ENCODE data around the gene MET.
A peak's percentile ranks its signal among the peaks of the same experiment; 100 is the strongest.
"Not testable (repeated sequence)": the region's sequence is repeated elsewhere in the genome, so short reads cannot be mapped to it uniquely, and the experiment has no call there.

MET gene

GRCh38 chr7:116802746-116803152, 130.8 kb downstream of the MET start:
- Histone ChIP-seq H3K4me1 (no peaks in the 10 kb centered on the region), H3K27ac (no peak overlapping the region), H4K20me1 (no peaks in the 10 kb centered on the region), H3K9me3 (replicated peaks in 1 of 11) (no peaks in the 10 kb centered on the region), H3K36me3 (no peaks in the 10 kb centered on the region), H3K4me2 (no peak overlapping the region), H3K27me3 (no peaks in the 10 kb centered on the region), H3K9ac (no peak overlapping the region), H3K4me3 (no peak overlapping the region)
- TF ChIP-seq Cebpa-rat (IDR thresholded peaks at IDR 0.05) = no peak

DNA sequence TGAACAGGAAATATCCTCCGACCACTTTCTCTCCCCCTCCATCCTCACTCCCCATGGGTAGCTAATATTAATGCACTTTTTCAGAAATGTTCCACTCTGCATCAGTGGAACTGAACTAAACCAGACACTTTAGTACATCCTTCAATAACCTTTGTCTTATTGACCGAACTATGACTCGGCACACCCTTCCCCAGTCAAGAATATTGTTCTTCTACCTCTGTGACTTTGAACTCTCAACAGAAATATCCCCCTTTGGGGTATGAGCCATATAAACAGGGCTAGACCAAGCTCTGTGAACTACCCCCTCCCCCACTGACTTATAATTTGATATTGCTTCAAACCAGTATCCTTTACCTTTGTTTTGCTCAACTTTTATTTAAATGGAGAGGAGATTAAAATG, 132.5 kb downstream of the MET start:
- Histone ChIP-seq H3K4me2 (no peak overlapping the region), H3K27ac (no peak overlapping the region)
- no peak for TF ChIP-seq Cebpa-rat (IDR thresholded peaks at IDR 0.05)

GRCh38 chr7:116805100-116805544, 133.1 kb downstream of the MET start:
- Histone ChIP-seq H3K4me2 (no peak overlapping the region), H3K27ac (no peak overlapping the region)

More for the DNA sequence above, 132.5 kb downstream of the MET start:
- Histone ChIP-seq H4K20me1 (no peaks in the 10 kb centered on the region), H3K27me3 (no peaks in the 10 kb centered on the region), H3K9ac (no peak overlapping the region), H3K4me1 (no peaks in the 10 kb centered on the region), H3K36me3 (no peaks in the 10 kb centered on the region), H3K4me3 (no peak overlapping the region), H3K9me3 (replicated peaks in 1 of 11) (no peaks in the 10 kb centered on the region)

DNA sequence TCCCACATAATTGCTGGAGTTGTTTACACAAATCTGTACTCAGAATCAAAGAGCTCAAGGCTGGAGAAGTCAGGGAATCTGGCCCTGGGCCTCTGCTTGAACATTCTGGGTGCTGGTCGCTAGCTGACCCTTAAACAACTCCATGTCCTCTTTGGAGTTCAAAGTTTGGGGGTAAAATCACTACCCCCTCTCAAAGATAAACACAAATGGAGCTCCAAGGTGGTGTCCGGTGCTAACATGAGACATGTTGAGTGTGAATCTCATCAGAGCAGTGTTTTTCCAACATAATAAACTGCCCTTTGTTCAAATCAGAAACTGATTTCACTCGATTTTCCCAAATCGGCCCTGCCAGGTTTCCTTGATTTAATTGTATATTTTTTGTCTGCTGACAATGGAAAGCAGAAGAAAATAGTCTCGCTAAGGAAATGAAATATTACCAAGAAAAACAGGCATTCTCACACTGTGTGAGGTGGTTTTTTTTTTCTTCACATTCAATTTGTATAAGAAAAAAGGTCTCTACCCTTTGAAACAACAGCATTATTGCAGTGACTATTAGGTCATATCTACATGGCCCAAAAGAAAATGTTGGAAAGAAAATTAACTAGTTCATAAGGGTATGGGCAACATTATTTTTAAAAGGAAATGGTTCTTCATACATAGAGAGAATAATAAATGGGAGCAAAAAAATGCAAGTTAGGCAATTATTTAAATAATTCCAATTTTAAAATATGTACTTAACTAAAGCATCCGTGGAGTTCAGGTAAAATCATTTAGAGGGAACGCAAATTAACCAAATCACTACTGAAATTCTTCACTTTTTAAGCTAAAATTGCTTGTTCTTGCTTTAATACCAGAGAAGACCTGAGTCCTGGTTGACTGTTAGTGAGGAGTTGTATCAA, 134.3 kb downstream of the MET start:
- Histone ChIP-seq H3K9me3 (replicated peaks in 1 of 11) (no peaks in the 10 kb centered on the region), H4K20me1 (no peaks in the 10 kb centered on the region), H3K4me2 (no peak overlapping the region), H3K4me1 (no peaks in the 10 kb centered on the region), H3K4me3 (no peak overlapping the region), H3K36me3 (no peaks in the 10 kb centered on the region), H3K27me3 (no peaks in the 10 kb centered on the region), H3K27ac (no peak overlapping the region), H3K9ac (no peak overlapping the region)
- TF ChIP-seq Cebpa-rat (IDR thresholded peaks at IDR 0.05) = no peak

More at GRCh38 chr7:116805100-116805544, 133.1 kb downstream of the MET start:
- peak in 2 of 11 experiments; percentile 33 to 45; a peak in 2 of 22 replicates for TF ChIP-seq Cebpa-rat (IDR thresholded peaks at IDR 0.05)
- no peaks in the 10 kb centered on the region for H3K27me3 ChIP-seq
- no peaks in the 10 kb centered on the region for H3K4me1 ChIP-seq
- no peak overlapping the region for H3K4me3 ChIP-seq
- H3K9ac ChIP-seq = no peak overlapping the region
- H4K20me1 ChIP-seq = no peaks in the 10 kb centered on the region
- no peaks in the 10 kb centered on the region for H3K36me3 ChIP-seq
- H3K9me3 ChIP-seq (replicated peaks in 1 of 11) = no peaks in the 10 kb centered on the region

DNA sequence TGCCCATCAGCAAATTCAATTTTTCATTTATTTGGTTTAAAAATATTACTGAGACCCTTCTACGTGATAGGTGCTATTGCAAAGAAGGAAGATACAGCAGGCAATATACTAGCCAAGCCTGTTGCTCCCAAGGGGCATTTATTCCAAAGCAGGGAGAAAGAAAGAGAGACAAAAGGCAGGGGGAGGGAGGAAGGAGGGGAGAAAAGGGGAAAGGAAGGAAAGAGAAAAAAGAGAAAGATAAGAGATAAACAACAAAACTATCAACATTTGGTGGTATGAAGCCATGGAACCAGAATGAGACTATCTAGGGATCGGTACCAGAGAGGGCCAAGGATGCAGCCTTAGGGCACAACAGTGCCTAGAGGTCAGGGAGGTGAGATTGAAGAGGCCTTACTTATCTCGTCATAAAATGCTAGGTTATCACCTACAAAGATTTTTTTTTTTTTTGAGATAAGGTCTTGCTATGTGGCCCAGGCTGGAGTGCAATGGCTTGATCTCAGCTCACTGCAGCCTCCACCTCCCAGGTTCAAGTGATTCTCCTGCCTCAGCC, 135.1 kb downstream of the MET start:
- Histone ChIP-seq H3K36me3 (no peaks in the 10 kb centered on the region), H3K27me3 (no peaks in the 10 kb centered on the region), H3K9ac (no peak overlapping the region), H3K27ac (no peak overlapping the region), H3K4me2 (no peak overlapping the region), H3K4me3 (no peak overlapping the region), H3K4me1 (no peaks in the 10 kb centered on the region), H4K20me1 (no peaks in the 10 kb centered on the region), H3K9me3 (replicated peaks in 1 of 11) (no peaks in the 10 kb centered on the region)
- TF ChIP-seq Cebpa-rat (IDR thresholded peaks at IDR 0.05) = no peak

- H3K4me1 ChIP-seq = peaks cover 0 to 10% (median 0%) of the 10 kb centered on the region in 10 experiments; a peak in 4 of 20 replicates
- no peak overlapping the region for H3K4me2 ChIP-seq
- TF ChIP-seq Cebpa-rat (IDR thresholded peaks at IDR 0.05) = no peak
- no peaks in the 10 kb centered on the region for H3K9me3 ChIP-seq (replicated peaks in 1 of 11)
- no peaks in the 10 kb centered on the region for H3K36me3 ChIP-seq
- no peak overlapping the region for H3K9ac ChIP-seq
- no peak overlapping the region for H3K4me3 ChIP-seq
- H3K27me3 ChIP-seq = no peaks in the 10 kb centered on the region
- no peaks in the 10 kb centered on the region for H4K20me1 ChIP-seq
- H3K27ac ChIP-seq = no peak overlapping the region
Observed at GRCh38 chr7:116809636-116810266, 137.8 kb downstream of the MET start.

- no peak overlapping the region for H3K27ac ChIP-seq
- no peak overlapping the region for H3K4me2 ChIP-seq
- no peak overlapping the region for H3K4me3 ChIP-seq
- peaks cover 0 to 10% (median 0%) of the 10 kb centered on the region in 10 experiments; a peak in 4 of 20 replicates for H3K4me1 ChIP-seq
- no peak overlapping the region for H3K9ac ChIP-seq
- H3K36me3 ChIP-seq = no peaks in the 10 kb centered on the region
- H4K20me1 ChIP-seq = no peaks in the 10 kb centered on the region
- no peaks in the 10 kb centered on the region for H3K9me3 ChIP-seq (replicated peaks in 1 of 11)
- no peak for TF ChIP-seq Cebpa-rat (IDR thresholded peaks at IDR 0.05)
- no peaks in the 10 kb centered on the region for H3K27me3 ChIP-seq
Observed at GRCh38 chr7:116810267-116811116, 138.5 kb downstream of the MET start.

GRCh38 chr7:116811768-116812167, 139.8 kb downstream of the MET start:
- no peaks in the 10 kb centered on the region for H3K36me3 ChIP-seq
- TF ChIP-seq Cebpa-rat (IDR thresholded peaks at IDR 0.05) = no peak

DNA sequence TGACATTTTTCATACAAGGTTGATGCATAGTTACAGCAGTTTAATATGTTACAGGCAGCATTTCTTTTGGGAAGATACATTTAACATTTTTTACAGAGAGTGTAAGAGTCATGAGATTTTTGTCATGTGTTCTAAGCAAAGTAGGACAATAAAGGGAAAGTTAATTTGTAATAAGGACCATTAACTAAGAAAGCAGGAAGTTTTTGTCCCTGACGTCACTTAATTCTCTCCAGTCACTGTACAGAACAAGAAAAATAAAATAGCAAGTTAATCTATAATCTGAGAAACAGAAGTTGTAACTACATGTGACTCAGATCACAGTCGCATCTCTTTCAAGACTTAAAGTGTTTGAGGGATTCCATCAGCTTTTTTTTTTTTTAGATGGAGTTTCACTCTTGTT, 140.9 kb downstream of the MET start:
- Histone ChIP-seq H3K4me1 (peaks cover 0 to 10% (median 0%) of the 10 kb centered on the region in 10 experiments; a peak in 4 of 20 replicates), H3K9me3 (replicated peaks in 1 of 11) (no peaks in the 10 kb centered on the region), H3K27ac (no peak overlapping the region), H3K27me3 (no peaks in the 10 kb centered on the region), H3K4me2 (peak overlapping the region in 2 of 11 experiments; percentile 13 to 17; a peak in 2 of 22 replicates), H3K36me3 (no peaks in the 10 kb centered on the region), H3K4me3 (no peak overlapping the region), H4K20me1 (no peaks in the 10 kb centered on the region), H3K9ac (no peak overlapping the region)
- TF ChIP-seq Cebpa-rat (IDR thresholded peaks at IDR 0.05) = no peak

More at GRCh38 chr7:116811768-116812167, 139.8 kb downstream of the MET start:
- peaks cover 0 to 10% (median 0%) of the 10 kb centered on the region in 10 experiments; a peak in 4 of 20 replicates for H3K4me1 ChIP-seq
- H4K20me1 ChIP-seq = no peaks in the 10 kb centered on the region
- H3K4me3 ChIP-seq = no peak overlapping the region
- H3K4me2 ChIP-seq = no peak overlapping the region
- no peak overlapping the region for H3K27ac ChIP-seq
- H3K9ac ChIP-seq = no peak overlapping the region
- no peaks in the 10 kb centered on the region for H3K9me3 ChIP-seq (replicated peaks in 1 of 11)
- H3K27me3 ChIP-seq = no peaks in the 10 kb centered on the region

DNA sequence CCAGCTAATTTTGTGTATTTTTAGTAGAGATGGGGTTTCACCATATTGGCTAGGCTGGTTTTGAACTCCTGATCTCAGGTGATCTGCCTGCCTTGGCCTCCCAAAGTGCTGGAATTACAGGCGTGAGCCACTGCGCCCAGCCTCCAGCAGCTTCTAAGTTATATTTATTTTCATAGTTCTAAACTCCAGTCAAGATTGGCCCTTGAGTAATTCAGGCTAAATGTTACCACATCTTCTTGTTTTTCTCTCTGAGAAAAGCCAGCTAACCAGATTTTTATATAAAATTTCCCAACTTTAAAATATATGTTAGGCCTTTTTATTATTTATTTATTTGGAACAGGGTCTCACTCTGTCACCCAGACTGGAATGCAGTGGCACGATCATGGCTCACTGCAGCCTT, 141.4 kb downstream of the MET start:
- H3K36me3 ChIP-seq; H3K27me3 ChIP-seq; H4K20me1 ChIP-seq; H3K4me3 ChIP-seq; H3K9ac ChIP-seq; H3K9me3 ChIP-seq (replicated peaks in 1 of 11); H3K27ac ChIP-seq: not testable (repeated sequence)
- Histone ChIP-seq H3K4me1 (peaks cover 0 to 10% (median 0%) of the 10 kb centered on the region in 10 experiments; a peak in 4 of 20 replicates), H3K4me2 (peak overlapping the region in 2 of 11 experiments; percentile 13 to 17; a peak in 2 of 22 replicates)
